Skeletal muscle tissue (tissue), 4 donors: Measurements from ENCODE around the gene ACVR1B. TPM values are rescaled to one million over a fixed set of nuclear protein-coding genes. Genes with fewer than 3 reads are reported as not detected.

ENCODE experiments used
- H3K27ac ChIP-seq: one replicate; pipeline ENCODE4 v1.7.0; 2013; ENCODE audit warnings: mild to moderate bottlenecking, low read depth, low read length, inconsistent platforms
- H3K27me3 ChIP-seq, 3 donors: one replicate each; pipeline ENCODE4 v1.7.0; 2013; ENCODE audit warnings: low read length in 3 of 3; ENCODE audit not compliant: control insufficient read depth in 3 of 3, insufficient read depth in 3 of 3
- H3K36me3 ChIP-seq, 3 donors: one replicate each; pipeline ENCODE4 v1.7.0; 2013; ENCODE audit warnings: low read length in 3 of 3; ENCODE audit not compliant: control insufficient read depth in 3 of 3, insufficient read depth in 3 of 3
- H3K4me1 ChIP-seq, 3 donors: one replicate each; pipeline ENCODE4 v1.7.0; 2013; ENCODE audit warnings: low read length in 3 of 3, mild to moderate bottlenecking in 3 of 3; ENCODE audit not compliant: control insufficient read depth in 3 of 3, insufficient read depth in 3 of 3
- H3K4me3 ChIP-seq, 3 donors: one replicate each; pipeline ENCODE4 v1.7.0; 2013; ENCODE audit warnings: low read length in 3 of 3
- H3K9ac ChIP-seq, 3 donors: one replicate each; pipeline ENCODE4 v1.7.0; 2013; ENCODE audit warnings: low read length in 3 of 3, mild to moderate bottlenecking in 3 of 3, moderate library complexity in 2 of 3, low read depth in 1 of 3
- H3K9me3 ChIP-seq, 3 donors: one replicate each; pipeline ENCODE4 v1.7.0; 2013; ENCODE audit warnings: low read length in 3 of 3; ENCODE audit not compliant: control insufficient read depth in 3 of 3
- total RNA-seq: library from RNA; depleted of rRNA; stranded (reverse); fragments of >200 nt; gene quantifications from one replicate; pipeline ENCODE4 v1.2.3, GENCODE V29; 2014
- donor health status: Osteomylitis.

Gene ACVR1B
- total RNA-seq, 1 donor from 2014 or later, result 8.4 TPM

GRCh38 chr12:52027085-52027843 lies 75.8 kb downstream of the ACVR1B start:
- Histone ChIP-seq H3K9me3 (no peaks in the 10 kb centered on the region), H3K27ac (peak overlapping the region; percentile 97), H3K27me3 (no peaks in the 10 kb centered on the region), H3K4me3 (peak overlapping the region in 2 of 3 donors; percentile 49 to 70), H3K9ac (peak overlapping the region; percentile 65 to 92 (median 73)), H3K4me1 (peaks cover 60 to 65% (median 64%) of the 10 kb centered on the region in 3 donors), H3K36me3 (no peaks in the 10 kb centered on the region)

- no peaks in the 10 kb centered on the region for H3K36me3 ChIP-seq
- peaks cover 69 to 76% (median 72%) of the 10 kb centered on the region in 3 donors for H3K4me1 ChIP-seq
- no peak overlapping the region for H3K4me3 ChIP-seq
- H3K27me3 ChIP-seq, result no peaks in the 10 kb centered on the region
- peak overlapping the region; percentile 3 to 57 (median 54) for H3K9ac ChIP-seq
- H3K9me3 ChIP-seq, result no peaks in the 10 kb centered on the region
- peak overlapping the region; percentile 28 for H3K27ac ChIP-seq
Observed at GRCh38 chr12:52029685-52030084, 78.2 kb downstream of the ACVR1B start.

- peak overlapping the region; percentile 63 to 80 (median 78) for H3K9ac ChIP-seq
- peaks cover 58 to 68% (median 63%) of the 10 kb centered on the region in 3 donors for H3K4me1 ChIP-seq
- no peaks in the 10 kb centered on the region for H3K36me3 ChIP-seq
- no peaks in the 10 kb centered on the region for H3K9me3 ChIP-seq
- peak overlapping the region; percentile 67 to 73 (median 71) for H3K4me3 ChIP-seq
- H3K27ac ChIP-seq, result peak overlapping the region; percentile 98
- H3K27me3 ChIP-seq, result no peaks in the 10 kb centered on the region
Observed at GRCh38 chr12:52032446-52032803, 80.9 kb downstream of the ACVR1B start.

- peaks cover 53 to 67% (median 62%) of the 10 kb centered on the region in 3 donors for H3K4me1 ChIP-seq
- peak overlapping the region; percentile 86 to 95 (median 90) for H3K9ac ChIP-seq
- H3K36me3 ChIP-seq, result no peaks in the 10 kb centered on the region
- H3K27me3 ChIP-seq, result no peaks in the 10 kb centered on the region
- peak overlapping the region; percentile 67 to 73 (median 71) for H3K4me3 ChIP-seq
- peak overlapping the region; percentile 98 for H3K27ac ChIP-seq
- no peaks in the 10 kb centered on the region for H3K9me3 ChIP-seq
Observed at GRCh38 chr12:52032804-52033445, 81.4 kb downstream of the ACVR1B start.

- Histone ChIP-seq H3K4me1 (peaks cover 58 to 73% (median 66%) of the 10 kb centered on the region in 3 donors), H3K27me3 (no peaks in the 10 kb centered on the region), H3K4me3 (peak overlapping the region; percentile 54 to 69 (median 60)), H3K9ac (peak overlapping the region; percentile 86 to 95 (median 90)), H3K27ac (peak overlapping the region; percentile 98), H3K36me3 (no peaks in the 10 kb centered on the region), H3K9me3 (no peaks in the 10 kb centered on the region)
Observed at GRCh38 chr12:52033446-52034140, 82.1 kb downstream of the ACVR1B start.

GRCh38 chr12:52035190-52035589 lies 83.7 kb downstream of the ACVR1B start:
- Histone ChIP-seq H3K27ac (peak overlapping the region; percentile 98), H3K9me3 (no peaks in the 10 kb centered on the region), H3K4me3 (no peak overlapping the region), H3K9ac (peak overlapping the region in 1 of 3 donors; percentile 25), H3K36me3 (peaks cover 0 to 2% (median 0%) of the 10 kb centered on the region in 3 donors), H3K27me3 (no peaks in the 10 kb centered on the region), H3K4me1 (peaks cover 47 to 65% (median 63%) of the 10 kb centered on the region in 3 donors)

- no peaks in the 10 kb centered on the region for H3K27me3 ChIP-seq
- H3K4me3 ChIP-seq, result peak overlapping the region in 1 of 3 donors; percentile 72
- peaks cover 42 to 72% (median 63%) of the 10 kb centered on the region in 3 donors for H3K4me1 ChIP-seq
- peak overlapping the region; percentile 98 for H3K27ac ChIP-seq
- no peaks in the 10 kb centered on the region for H3K9me3 ChIP-seq
- H3K9ac ChIP-seq, result peak overlapping the region; percentile 80 to 88 (median 84)
- peaks cover 0 to 2% (median 0%) of the 10 kb centered on the region in 3 donors for H3K36me3 ChIP-seq
Observed at GRCh38 chr12:52035926-52036325, 84.4 kb downstream of the ACVR1B start.

GRCh38 chr12:52036587-52037171 lies 85.2 kb downstream of the ACVR1B start:
- Histone ChIP-seq H3K9ac (peak overlapping the region; percentile 80 to 88 (median 84)), H3K27me3 (no peaks in the 10 kb centered on the region), H3K27ac (peak overlapping the region; percentile 98), H3K9me3 (no peaks in the 10 kb centered on the region), H3K4me3 (peak overlapping the region; percentile 38 to 72 (median 50)), H3K4me1 (peaks cover 48 to 76% (median 70%) of the 10 kb centered on the region in 3 donors), H3K36me3 (peaks cover 0 to 2% (median 0%) of the 10 kb centered on the region in 3 donors)

GRCh38 chr12:52037248-52037861 lies 85.9 kb downstream of the ACVR1B start:
- peak overlapping the region; percentile 66 to 88 (median 87) for H3K9ac ChIP-seq
- peak overlapping the region; percentile 91 for H3K27ac ChIP-seq
- H3K4me1 ChIP-seq, result peaks cover 49 to 78% (median 70%) of the 10 kb centered on the region in 3 donors
- H3K4me3 ChIP-seq, result peak overlapping the region; percentile 55 to 72 (median 70)
- H3K36me3 ChIP-seq, result peaks cover 0 to 2% (median 0%) of the 10 kb centered on the region in 3 donors
- H3K27me3 ChIP-seq, result no peaks in the 10 kb centered on the region
- no peaks in the 10 kb centered on the region for H3K9me3 ChIP-seq
